GM18951 (cell line): Measurements from ENCODE around the gene FBXW9.
A peak's percentile ranks its signal among the peaks of the same experiment; 100 is the strongest.
"Not testable (repeated sequence)": the region's sequence is repeated elsewhere in the genome, so short reads cannot be mapped to it uniquely, and the experiment has no call there.

Source experiments
- POLR2A ChIP-seq: IDR thresholded peaks from 4 replicates; pipeline ENCODE4 v1.6.1; 2011; ENCODE audit warnings: mild to moderate bottlenecking; ENCODE audit not compliant: insufficient read length, insufficient read depth; ENCODE audit errors: extremely low read depth
- in situ Hi-C: fragments of 300-500 bp; cut with MboI; formaldehyde crosslinking; loops from one replicate; pipeline ENCODE4 v1.12.0; 2022; ENCODE audit warnings: low sequenced_read_pairs, mixed read lengths, inconsistent platforms; ENCODE audit not compliant: unreplicated experiment

The FBXW9 gene

GRCh38 chr19:12696366-12697335 is at the start of gene FBXW9:
FBXW9 (minus strand) TSS chr19:12696631; CDS start chr19:12696581, 50 bp downstream.
- in situ Hi-C loops: no loop called here
- TF ChIP-seq POLR2A: peak; percentile 77

- no peak for TF ChIP-seq POLR2A
- in situ Hi-C loops: no loop called here
Measured at GRCh38 chr19:12745166-12745897, 48.9 kb upstream of the FBXW9 start.

GRCh38 chr19:12737835-12738351 is 41.5 kb upstream of the FBXW9 start:
- TF ChIP-seq POLR2A: no peak
- in situ Hi-C loops: no loop called here

GRCh38 chr19:12736995-12737834 is 40.8 kb upstream of the FBXW9 start, which contains the start of gene GET3:
GET3 (plus strand) TSS chr19:12737497; CDS start chr19:12737506, 9 bp downstream.
- peak; percentile 84 for TF ChIP-seq POLR2A
- in situ Hi-C loops: no loop called here

GRCh38 chr19:12733369-12734214 is 37.2 kb upstream of the FBXW9 start:
- TF ChIP-seq POLR2A: no peak
- in situ Hi-C loops: no loop called here

- in situ Hi-C loops: no loop called here
- no peak for TF ChIP-seq POLR2A
Measured at GRCh38 chr19:12731337-12731736, 34.9 kb upstream of the FBXW9 start.

GRCh38 chr19:12730064-12730463 is 33.6 kb upstream of the FBXW9 start:
- TF ChIP-seq POLR2A: no peak
- in situ Hi-C loops: no loop called here

GRCh38 chr19:12727745-12728433 is 31.5 kb upstream of the FBXW9 start:
- in situ Hi-C loops: no loop called here
- TF ChIP-seq POLR2A: no peak

GRCh38 chr19:12726988-12727316 is 30.5 kb upstream of the FBXW9 start:
- TF ChIP-seq POLR2A: no peak
- in situ Hi-C loops: no loop called here

- in situ Hi-C loops: not testable (repeated sequence)
Measured at GRCh38 chr19:12725612-12726011, 29.2 kb upstream of the FBXW9 start.

GRCh38 chr19:12723641-12724426 is 27.4 kb upstream of the FBXW9 start, which contains the start of gene TNPO2:
TNPO2 (minus strand) TSS chr19:12723932; CDS start chr19:12720977, 2,955 bp downstream.
- TF ChIP-seq POLR2A: peak; percentile 64
- in situ Hi-C loops: no loop called here

GRCh38 chr19:12723381-12723640 is 26.9 kb upstream of the FBXW9 start:
- in situ Hi-C loops: no loop called here
- TF ChIP-seq POLR2A: no peak
